ENCODE results near the gene ZNF710.

DNA sequence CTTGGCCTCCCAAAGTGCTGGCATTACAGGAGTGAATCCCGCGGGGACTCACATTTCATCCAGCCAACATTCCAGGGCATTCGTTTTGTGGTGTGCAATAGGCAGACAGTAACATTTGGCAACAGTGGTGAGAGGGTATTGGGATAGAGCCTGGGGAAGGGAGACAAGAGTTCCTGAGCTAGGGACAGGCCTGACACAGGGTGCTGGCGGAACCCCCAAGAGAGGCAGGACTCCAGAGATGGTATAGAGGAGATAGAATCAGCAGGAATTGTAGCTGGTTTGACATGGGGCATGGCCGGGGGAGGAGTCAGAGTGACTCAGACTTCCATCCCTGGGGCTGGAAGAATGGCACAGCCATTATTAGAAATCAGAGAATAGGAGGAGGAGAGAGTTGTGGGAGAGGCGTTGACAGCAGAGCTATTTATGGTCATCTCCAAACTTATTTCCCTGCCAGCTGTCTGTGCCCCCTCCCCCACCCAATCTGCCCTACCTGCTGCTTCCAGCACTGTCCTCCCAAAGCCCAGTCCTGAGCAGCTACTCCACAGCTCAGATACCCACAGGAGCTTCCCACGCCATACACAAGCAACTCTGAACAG lies 105.5 kb downstream of the ZNF710 start:
- TF ChIP-seq, protein P1, sequence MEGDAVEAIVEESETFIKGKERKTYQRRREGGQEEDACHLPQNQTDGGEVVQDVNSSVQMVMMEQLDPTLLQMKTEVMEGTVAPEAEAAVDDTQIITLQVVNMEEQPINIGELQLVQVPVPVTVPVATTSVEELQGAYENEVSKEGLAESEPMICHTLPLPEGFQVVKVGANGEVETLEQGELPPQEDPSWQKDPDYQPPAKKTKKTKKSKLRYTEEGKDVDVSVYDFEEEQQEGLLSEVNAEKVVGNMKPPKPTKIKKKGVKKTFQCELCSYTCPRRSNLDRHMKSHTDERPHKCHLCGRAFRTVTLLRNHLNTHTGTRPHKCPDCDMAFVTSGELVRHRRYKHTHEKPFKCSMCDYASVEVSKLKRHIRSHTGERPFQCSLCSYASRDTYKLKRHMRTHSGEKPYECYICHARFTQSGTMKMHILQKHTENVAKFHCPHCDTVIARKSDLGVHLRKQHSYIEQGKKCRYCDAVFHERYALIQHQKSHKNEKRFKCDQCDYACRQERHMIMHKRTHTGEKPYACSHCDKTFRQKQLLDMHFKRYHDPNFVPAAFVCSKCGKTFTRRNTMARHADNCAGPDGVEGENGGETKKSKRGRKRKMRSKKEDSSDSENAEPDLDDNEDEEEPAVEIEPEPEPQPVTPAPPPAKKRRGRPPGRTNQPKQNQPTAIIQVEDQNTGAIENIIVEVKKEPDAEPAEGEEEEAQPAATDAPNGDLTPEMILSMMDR (conservative IDR thresholded peaks at IDR 0.05; ENCODE audit: low read depth, low read length): no peak
- no peak for TF ChIP-seq SMC3 (IDR thresholded peaks at IDR 0.05; ENCODE audit: low read depth, low read length)
- TF ChIP-seq POLR2A (IDR thresholded peaks at IDR 0.05; ENCODE audit: low read depth, low read length): no peak
- no peak for TF ChIP-seq BHLHE40 (IDR thresholded peaks at IDR 0.05; ENCODE audit: low read depth, low read length)
- no peak for TF ChIP-seq RCOR1 (IDR thresholded peaks at IDR 0.05; ENCODE audit: insufficient replicate concordance, low read length)
- TF ChIP-seq CEBPB (IDR thresholded peaks at IDR 0.05; ENCODE audit: low read depth, low read length): no peak
- peak; percentile 8; the same call in 1 of the 2 replicates for TF ChIP-seq FOS (IDR thresholded peaks at IDR 0.05; ENCODE audit: low read depth, low read length)
- no peak for TF ChIP-seq MAFK (IDR thresholded peaks at IDR 0.05; ENCODE audit: low read depth, low read length)
- no peak for TF ChIP-seq RAD21 (IDR thresholded peaks at IDR 0.05; ENCODE audit: low read length)
- TF ChIP-seq, protein P2, sequence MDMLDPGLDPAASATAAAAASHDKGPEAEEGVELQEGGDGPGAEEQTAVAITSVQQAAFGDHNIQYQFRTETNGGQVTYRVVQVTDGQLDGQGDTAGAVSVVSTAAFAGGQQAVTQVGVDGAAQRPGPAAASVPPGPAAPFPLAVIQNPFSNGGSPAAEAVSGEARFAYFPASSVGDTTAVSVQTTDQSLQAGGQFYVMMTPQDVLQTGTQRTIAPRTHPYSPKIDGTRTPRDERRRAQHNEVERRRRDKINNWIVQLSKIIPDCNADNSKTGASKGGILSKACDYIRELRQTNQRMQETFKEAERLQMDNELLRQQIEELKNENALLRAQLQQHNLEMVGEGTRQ (IDR thresholded peaks at IDR 0.05; ENCODE audit: low read depth, low read length): no peak
- no peak for TF ChIP-seq RFX5 (IDR thresholded peaks at IDR 0.05; ENCODE audit: low read depth, low read length)
